GM19467 (cell line): ENCODE results near the gene DCP2.

Experiments used
- ATAC-seq: cut with Tn5 transposase; IDR thresholded peaks from one replicate; pipeline ENCODE4 v1.9.1; 2021; ENCODE audit warnings: mild to moderate bottlenecking, moderate library complexity; ENCODE audit not compliant: unreplicated experiment

The DCP2 gene

GRCh38 chr5:113017881-113018635, 41.5 kb downstream of the DCP2 start:
- ATAC-seq, result no peak

GRCh38 chr5:113020461-113021273, 44.1 kb downstream of the DCP2 start:
- ATAC-seq, result no peak

DNA sequence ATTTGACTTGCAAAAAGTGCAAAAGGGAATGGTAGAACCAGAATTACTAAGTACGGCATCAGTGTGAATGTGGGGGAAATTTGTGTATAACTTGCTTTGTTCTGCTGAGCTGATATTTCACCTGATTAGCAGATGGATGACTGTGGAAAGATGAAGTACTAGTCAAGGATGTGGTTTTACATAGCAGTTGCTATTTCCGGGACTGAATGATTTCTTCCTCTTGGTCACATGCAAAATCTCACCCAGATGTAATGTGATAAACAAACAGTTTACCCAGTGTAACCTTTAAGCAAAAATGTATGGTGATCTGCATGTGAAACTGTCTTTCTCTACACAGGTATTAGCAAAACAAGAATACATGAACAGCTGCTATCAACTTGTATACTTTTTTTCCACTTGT, 46.1 kb downstream of the DCP2 start:
- ATAC-seq, result peak; percentile 87

GRCh38 chr5:113024076-113024697, 47.6 kb downstream of the DCP2 start:
- no peak for ATAC-seq

GRCh38 chr5:113025596-113025995, 49.0 kb downstream of the DCP2 start:
- no peak for ATAC-seq

- no peak for ATAC-seq
These were observed 49.6 kb downstream of the DCP2 start for GRCh38 chr5:113026211-113026610.

DNA sequence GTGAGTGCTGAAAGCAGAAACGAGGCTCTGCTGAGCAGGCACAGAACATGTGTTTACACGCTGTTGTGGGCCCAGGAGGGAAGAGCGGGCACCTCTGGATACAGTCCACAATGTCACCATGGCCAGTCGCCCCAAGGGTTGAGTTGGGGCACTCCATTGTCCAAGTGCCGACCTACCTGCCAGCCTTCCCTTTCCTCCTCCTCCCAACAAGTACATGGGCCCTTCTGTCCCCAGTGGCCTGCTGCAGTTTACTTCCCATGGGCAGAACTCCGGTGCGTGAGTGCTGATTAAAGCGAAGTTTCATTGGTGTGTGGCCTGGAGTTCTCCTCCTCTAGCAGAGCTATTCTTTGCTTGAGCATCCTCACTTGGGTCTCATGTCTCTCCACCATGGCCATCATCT, 50.4 kb downstream of the DCP2 start:
- no peak for ATAC-seq

GRCh38 chr5:113027431-113027830, 50.8 kb downstream of the DCP2 start:
- no peak for ATAC-seq

DNA sequence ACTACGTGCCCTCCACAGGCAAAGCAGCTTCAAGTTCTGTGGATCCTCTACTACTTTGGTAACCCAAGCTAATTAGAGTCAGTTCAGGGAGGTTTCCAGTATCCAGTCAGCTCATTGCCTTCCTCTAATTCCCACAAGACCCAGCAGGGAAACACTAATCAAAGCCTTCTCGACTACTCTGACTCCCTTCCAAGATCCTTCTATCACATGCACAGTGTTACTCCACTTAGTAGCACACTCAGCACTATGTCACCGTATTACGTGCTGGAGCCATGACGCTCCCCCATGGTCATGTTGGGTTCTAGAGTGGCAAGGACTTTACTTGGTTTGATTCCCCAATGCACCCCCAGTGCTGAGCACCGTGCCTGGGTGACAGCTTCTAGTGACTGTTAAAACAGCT, 53.0 kb downstream of the DCP2 start:
- ATAC-seq, result no peak

DNA sequence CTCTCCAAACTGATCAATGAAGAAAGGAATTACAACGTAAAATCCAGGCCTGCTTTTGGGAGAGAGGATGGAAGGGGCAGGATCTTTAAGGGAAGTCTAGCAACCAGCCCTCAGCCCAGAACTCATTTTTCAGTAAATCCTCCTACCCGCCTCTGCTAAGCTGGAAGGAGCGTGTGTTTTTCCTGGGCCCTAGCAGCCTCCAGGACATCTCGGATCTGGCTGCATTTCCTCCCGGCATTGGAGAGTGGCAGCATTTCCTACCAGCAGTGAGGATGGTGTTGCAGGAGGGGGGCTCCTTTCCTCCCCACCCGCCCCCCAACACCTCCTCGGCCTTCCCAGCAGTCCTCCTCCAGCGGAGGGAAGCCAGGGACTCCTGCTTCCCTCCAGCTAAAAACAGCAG, 54.5 kb downstream of the DCP2 start:
- ATAC-seq, result no peak

GRCh38 chr5:113031557-113031956, 55.0 kb downstream of the DCP2 start:
- no peak for ATAC-seq

- no peak for ATAC-seq
These were observed 57.7 kb downstream of the DCP2 start for GRCh38 chr5:113034182-113034773.

DNA sequence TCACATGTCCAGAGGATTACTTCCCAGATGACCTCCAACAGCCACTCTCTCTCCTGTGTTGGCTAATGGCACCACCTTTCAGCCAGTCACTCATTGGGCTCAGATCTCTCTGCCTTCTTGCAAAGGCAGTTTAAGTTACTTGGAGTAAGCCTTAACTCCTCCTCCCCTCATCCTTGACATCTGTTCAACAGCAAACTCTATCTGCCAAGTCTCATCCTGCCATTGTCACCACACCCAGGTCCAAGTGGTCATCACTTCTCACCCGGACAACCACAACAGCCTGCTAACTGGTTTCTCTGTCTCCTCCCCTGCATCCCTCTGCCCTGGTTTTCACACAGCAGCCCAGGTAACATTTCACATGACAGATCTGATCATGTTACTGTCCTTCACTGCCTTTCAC, 58.5 kb downstream of the DCP2 start:
- no peak for ATAC-seq

DNA sequence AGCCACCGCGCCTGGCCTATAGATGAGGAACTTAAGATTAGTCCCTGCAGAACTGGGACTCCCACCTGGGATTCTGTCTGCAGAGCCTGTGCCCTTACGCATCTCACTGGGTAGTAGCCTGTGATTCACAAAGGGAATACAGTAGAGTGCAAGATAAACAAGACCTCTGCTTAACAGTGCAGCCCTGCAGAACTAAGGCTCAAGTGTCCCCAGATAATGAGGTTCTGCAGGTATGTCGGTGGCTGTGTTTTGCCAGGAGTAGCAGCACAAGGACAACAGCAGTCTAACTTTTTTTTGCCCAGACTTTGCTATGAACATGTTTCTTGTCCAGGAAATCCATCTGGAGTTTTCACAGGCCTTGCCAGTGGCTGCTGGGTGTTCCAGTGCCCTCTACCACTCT, 59.7 kb downstream of the DCP2 start:
- no peak for ATAC-seq

- no peak for ATAC-seq
These were observed 60.2 kb downstream of the DCP2 start for GRCh38 chr5:113036826-113037225.

GRCh38 chr5:113038136-113038535, 61.5 kb downstream of the DCP2 start:
- no peak for ATAC-seq

DNA sequence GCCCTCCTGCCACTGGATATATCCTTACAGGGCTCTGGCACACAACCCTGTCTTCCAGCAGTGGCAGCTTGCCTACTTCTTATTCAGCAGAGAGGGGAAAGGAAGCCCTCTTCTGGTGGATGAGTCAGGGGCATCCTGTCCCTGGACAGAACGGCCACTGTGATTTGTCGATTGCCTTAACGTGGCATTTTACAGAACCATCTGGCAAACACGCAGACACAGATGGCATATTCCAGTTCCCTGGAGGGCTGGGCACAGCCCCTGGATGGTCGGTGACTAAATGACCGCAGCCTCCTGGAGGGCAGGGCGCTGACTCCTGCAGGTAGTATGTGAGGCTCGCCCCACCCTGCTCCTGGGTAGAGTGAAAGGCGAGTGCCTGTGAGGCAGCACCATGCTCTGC, 62.1 kb downstream of the DCP2 start:
- ATAC-seq, result no peak

DNA sequence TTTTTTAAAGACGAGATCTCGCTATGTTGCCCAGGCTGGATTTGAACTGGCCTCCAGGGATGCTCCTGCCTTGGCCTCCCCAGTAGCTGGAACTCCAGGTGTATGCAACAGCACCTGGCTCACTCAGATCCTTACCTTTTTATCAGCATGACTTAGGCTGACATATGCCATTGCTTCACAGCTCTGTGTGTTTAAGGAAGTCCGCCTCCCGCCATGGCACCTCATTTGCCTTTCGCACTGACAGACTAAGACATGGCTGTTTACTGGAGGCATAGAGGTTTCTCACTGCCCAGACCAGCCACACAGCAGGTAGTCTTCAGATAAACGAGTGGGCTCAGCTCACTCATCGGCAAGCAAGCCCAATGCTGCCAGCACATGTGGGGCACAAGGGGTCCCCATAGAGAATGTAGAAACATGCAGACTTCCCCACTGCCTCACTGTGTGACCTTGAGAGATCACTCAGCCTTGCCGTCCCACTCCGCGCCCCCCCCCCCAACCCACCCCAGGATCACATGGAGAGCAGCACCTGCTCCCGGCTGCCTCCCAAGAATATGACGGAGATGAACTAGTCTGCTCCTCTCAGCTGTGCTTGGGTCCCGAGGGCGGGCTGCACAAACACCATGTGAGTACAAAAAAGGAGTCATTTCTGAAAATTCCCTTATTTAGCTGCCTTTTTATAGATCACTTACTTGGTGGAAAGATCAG, 62.8 kb downstream of the DCP2 start:
- no peak for ATAC-seq

GRCh38 chr5:113039934-113040285, 63.3 kb downstream of the DCP2 start:
- ATAC-seq, result no peak

DNA sequence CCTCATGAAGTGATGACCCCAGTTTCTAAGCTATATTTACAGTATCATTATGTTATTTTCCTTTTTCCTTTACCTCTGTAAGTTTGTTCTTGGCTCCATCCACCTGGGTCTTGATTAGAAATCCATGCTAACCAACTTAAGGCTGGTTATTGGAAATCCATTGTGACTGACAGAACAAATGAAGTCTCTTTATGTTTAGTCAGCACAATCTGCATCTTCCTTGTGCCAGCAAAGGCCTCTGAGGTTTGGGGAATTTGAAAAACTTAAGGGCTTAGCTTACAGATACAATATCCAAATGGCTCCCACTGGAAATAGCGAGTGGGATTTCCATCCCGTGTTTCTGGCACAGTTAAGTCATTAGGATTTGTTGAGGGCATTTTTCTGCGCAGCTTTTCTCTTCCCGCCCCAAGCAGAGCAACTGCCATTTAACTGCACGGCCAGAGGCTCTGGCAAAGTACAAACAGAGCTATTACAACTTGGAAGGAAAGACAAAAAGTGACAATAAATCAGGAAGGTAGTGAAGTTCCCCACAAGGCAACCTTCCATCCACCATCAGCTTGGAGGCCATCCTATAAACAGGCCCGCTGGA, 64.2 kb downstream of the DCP2 start:
- no peak for ATAC-seq
